Activated gamma-delta T cell treated with anti-CD3 and anti-CD28 coated beads, Interleukin-2, amount 50 U/mL, for 16 hours (primary cell): ENCODE results near the gene CST11.

Source experiments
- DNase-seq: peaks from one replicate; pipeline ENCODE4 v3.0.0-alpha.2; 2020; ENCODE audit warnings: low read depth

Gene CST11

GRCh38 chr20:23419995-23420901, 32.4 kb downstream of the CST11 start:
- peak; percentile 19 for DNase-seq

GRCh38 chr20:23419657-23419994, 33.0 kb downstream of the CST11 start:
- DNase-seq: no peak

- no peak for DNase-seq
Observed at GRCh38 chr20:23417861-23418260, 34.8 kb downstream of the CST11 start.

GRCh38 chr20:23415959-23416583, 36.6 kb downstream of the CST11 start:
- no peak for DNase-seq

- no peak for DNase-seq
Observed at GRCh38 chr20:23415555-23415954, 37.1 kb downstream of the CST11 start.

GRCh38 chr20:23414526-23415188, 38.0 kb downstream of the CST11 start:
- DNase-seq: no peak

- DNase-seq: no peak
Observed at GRCh38 chr20:23413862-23414422, 38.7 kb downstream of the CST11 start.

- no peak for DNase-seq
Observed at GRCh38 chr20:23412026-23412425, 40.6 kb downstream of the CST11 start.

- DNase-seq: no peak
Observed at GRCh38 chr20:23410916-23411695, 41.6 kb downstream of the CST11 start.

GRCh38 chr20:23409800-23410199, 42.9 kb downstream of the CST11 start:
- no peak for DNase-seq

- DNase-seq: no peak
Observed at GRCh38 chr20:23408957-23409356, 43.7 kb downstream of the CST11 start.

- DNase-seq: no peak
Observed at GRCh38 chr20:23407781-23408464, 44.8 kb downstream of the CST11 start.

GRCh38 chr20:23406880-23407279, 45.8 kb downstream of the CST11 start:
- no peak for DNase-seq

- no peak for DNase-seq
Observed at GRCh38 chr20:23404196-23404595, 48.5 kb downstream of the CST11 start.

GRCh38 chr20:23403751-23404150, 48.9 kb downstream of the CST11 start:
- DNase-seq: no peak

- DNase-seq: no peak
Observed at GRCh38 chr20:23401051-23401450, 51.6 kb downstream of the CST11 start.
